Measurements from ENCODE around the gene PTPRG. TPM values are rescaled to one million over a fixed set of nuclear protein-coding genes. Genes with fewer than 3 reads are reported as not detected.

PTPRG gene
- total RNA-seq, 1 experiment from 2014 or later, result 32.1 TPM

DNA sequence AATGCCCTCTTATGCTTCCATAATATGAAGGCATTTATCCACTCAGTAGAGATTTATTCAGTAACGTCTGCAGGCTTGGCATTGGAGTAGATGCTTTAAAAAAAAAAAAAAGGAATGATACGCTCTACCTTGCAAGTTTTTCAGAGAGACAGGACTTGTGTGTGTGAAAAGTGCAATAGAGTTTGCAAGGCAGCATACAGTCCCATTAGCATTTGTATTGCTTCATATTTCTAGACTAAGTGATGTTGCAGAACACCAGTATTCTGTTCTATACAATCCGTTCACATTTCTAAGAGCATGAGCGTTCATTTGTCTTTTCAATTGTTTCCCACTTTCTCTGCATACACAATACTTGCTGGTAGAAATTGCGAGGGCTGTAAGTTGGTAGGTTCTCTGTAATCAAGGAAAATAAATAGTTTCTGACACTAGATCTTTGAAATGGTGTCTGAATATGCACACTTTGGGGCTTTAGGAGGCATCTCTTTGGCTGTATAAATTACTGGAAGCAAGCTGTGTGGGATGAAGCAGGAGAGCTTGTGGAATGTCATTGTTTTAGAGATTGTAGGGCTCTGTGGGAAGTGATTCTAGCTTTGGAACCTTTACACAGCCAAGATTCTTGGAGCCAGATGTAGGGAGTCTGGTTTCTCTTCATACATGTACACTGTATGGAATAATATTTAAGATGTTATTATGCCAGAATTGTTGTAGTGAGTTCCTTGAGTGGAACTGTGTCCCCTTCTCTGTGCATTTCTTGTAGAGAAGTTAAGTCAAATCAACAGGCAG lies 549.3 kb downstream of the PTPRG start:
- H3K9me3 ChIP-seq (ENCODE audit: control insufficient read depth in 1 of 2, insufficient read depth in 1 of 2, low read depth in 1 of 2, low read length in 2 of 2), result no peaks in the 10 kb centered on the region
- POLR2A ChIA-PET, result no interaction called here
- DNase-seq (ENCODE audit: low read depth, low spot score) (no peak), ATAC-seq (no peak)
- H3K79me2 ChIP-seq (ENCODE audit: insufficient read depth, low read length), result no peaks in the 10 kb centered on the region
- CTCF ChIA-PET, result no interaction called here
- RAD21 ChIA-PET (ENCODE audit: low non-redundant PET in 1 of 2, low total read pairs in 2 of 2, uncharacterized antibody in 2 of 2, unreplicated experiment in 2 of 2), result no interaction called here
- no peak overlapping the region for H3K9ac ChIP-seq (ENCODE audit: low read length)
- peaks cover 3 to 4% of the 10 kb centered on the region in 2 experiments; a peak in 3 of 4 replicates for H3K4me1 ChIP-seq (ENCODE audit: control insufficient read depth in 1 of 2, insufficient read depth in 2 of 2, low read length in 2 of 2)
- TF ChIP-seq RAD21 (IDR thresholded peaks at IDR 0.05; ENCODE audit: low read depth) (no peak), ELF1 (IDR thresholded peaks at IDR 0.05; ENCODE audit: borderline replicate concordance, low read depth) (no peak), TCF7L2 (IDR thresholded peaks at IDR 0.05; ENCODE audit: borderline replicate concordance, extremely low read depth, insufficient read depth, insufficient read length) (no peak)
- H3K36me3 ChIP-seq (ENCODE audit: control insufficient read depth in 1 of 2, insufficient read depth in 2 of 2, low read length in 2 of 2), result no peaks in the 10 kb centered on the region
- no peak overlapping the region for H3K4me2 ChIP-seq (ENCODE audit: low read length)
- H3K4me3 ChIP-seq (replicated peaks in 1 of 2; ENCODE audit: low read depth in 1 of 2, low read length in 2 of 2), result no peak overlapping the region
- no peak overlapping the region for H3K27ac ChIP-seq (ENCODE audit: low read depth, low read length)
- intact Hi-C loops (cut with micrococcal nuclease), result no loop called here
- H3K9me2 ChIP-seq (ENCODE audit: insufficient read depth), result no peaks in the 10 kb centered on the region
- BruUV-seq (replicated peaks), result no TSS peak
- H4K20me1 ChIP-seq (ENCODE audit: insufficient read depth), result no peaks in the 10 kb centered on the region
- H3K27me3 ChIP-seq (ENCODE audit: insufficient read depth, low read length), result no peaks in the 10 kb centered on the region
- no peak overlapping the region for H2AFZ ChIP-seq (ENCODE audit: low read depth, low read length, poor library complexity, severe bottlenecking)

GRCh38 chr3:62113092-62113491 lies 551.7 kb downstream of the PTPRG start:
- no peak overlapping the region for H3K9ac ChIP-seq (ENCODE audit: low read length)
- no peaks in the 10 kb centered on the region for H3K79me2 ChIP-seq (ENCODE audit: insufficient read depth, low read length)
- no peak for TF ChIP-seq RAD21 (IDR thresholded peaks at IDR 0.05; ENCODE audit: low read depth)
- TF ChIP-seq POLR2AphosphoS5 (IDR thresholded peaks at IDR 0.05; ENCODE audit: low read depth, low read length), result no peak
- TF ChIP-seq, protein P1, sequence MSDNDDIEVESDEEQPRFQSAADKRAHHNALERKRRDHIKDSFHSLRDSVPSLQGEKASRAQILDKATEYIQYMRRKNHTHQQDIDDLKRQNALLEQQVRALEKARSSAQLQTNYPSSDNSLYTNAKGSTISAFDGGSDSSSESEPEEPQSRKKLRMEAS (IDR thresholded peaks at IDR 0.05), result no peak
- H3K9me3 ChIP-seq (ENCODE audit: control insufficient read depth in 1 of 2, insufficient read depth in 1 of 2, low read depth in 1 of 2, low read length in 2 of 2), result no peaks in the 10 kb centered on the region
- RAD21 ChIA-PET (ENCODE audit: low non-redundant PET in 1 of 2, low total read pairs in 2 of 2, uncharacterized antibody in 2 of 2, unreplicated experiment in 2 of 2), result no interaction called here
- POLR2A ChIA-PET, result no interaction called here
- H3K4me1 ChIP-seq (ENCODE audit: control insufficient read depth in 1 of 2, insufficient read depth in 2 of 2, low read length in 2 of 2), result peaks cover 3 to 4% of the 10 kb centered on the region in 2 experiments; a peak in 3 of 4 replicates
- H2AFZ ChIP-seq (ENCODE audit: low read depth, low read length, poor library complexity, severe bottlenecking), result no peak overlapping the region
- CTCF ChIA-PET, result no interaction called here
- no peak overlapping the region for H3K4me2 ChIP-seq (ENCODE audit: low read length)
- no peak overlapping the region for H3K27ac ChIP-seq (ENCODE audit: low read depth, low read length)
- H3K4me3 ChIP-seq (replicated peaks in 1 of 2; ENCODE audit: low read depth in 1 of 2, low read length in 2 of 2), result no peak overlapping the region
- no peak for ATAC-seq
- no peak for DNase-seq (ENCODE audit: low read depth, low spot score)
- intact Hi-C loops (cut with micrococcal nuclease), result no loop called here
- no peaks in the 10 kb centered on the region for H3K36me3 ChIP-seq (ENCODE audit: control insufficient read depth in 1 of 2, insufficient read depth in 2 of 2, low read length in 2 of 2)
- BruUV-seq (replicated peaks), result no TSS peak
- no peaks in the 10 kb centered on the region for H3K27me3 ChIP-seq (ENCODE audit: insufficient read depth, low read length)
- no peaks in the 10 kb centered on the region for H4K20me1 ChIP-seq (ENCODE audit: insufficient read depth)
- H3K9me2 ChIP-seq (ENCODE audit: insufficient read depth), result no peaks in the 10 kb centered on the region
